HEK293 (cell line): Measurements from ENCODE around the gene KRT40.

Experiments used
- CTCF ChIA-PET: fragments of 350-600 bp; formaldehyde crosslinking; extraction: SDS; loops from one replicate; lab custom pipeline; 2021; ENCODE audit warnings: antibody characterized with exemption; lab: Yijun Ruan, JAX
- POLR2A ChIA-PET: fragments of 300-600 bp; formaldehyde crosslinking; extraction: SDS; loops from one replicate; lab custom pipeline; 2020; ENCODE audit warnings: antibody characterized with exemption, inconsistent platforms; lab: Yijun Ruan, JAX
- H3K27ac ChIP-seq: fragments of 200-500 bp; sonication (Bioruptor generic); 2 replicates; pipeline ENCODE4 v1.5.1; 2014; ENCODE audit warnings: low read depth, low read length, control low read depth, inconsistent platforms; ENCODE audit errors: extremely low read depth
- H3K36me3 ChIP-seq, 2 experiments: fragments of 200-500 bp in 1 of 2; sonication (Bioruptor generic) in 1 of 2; 1 replicate in 1 of 2; 2 replicates in 1 of 2; pipeline ENCODE4 v1.5.1; 2014 to 2017; ENCODE audit warnings: inconsistent platforms in 2 of 2, low read length in 2 of 2; ENCODE audit not compliant: control insufficient read depth in 2 of 2, insufficient read depth in 1 of 2
- H3K4me1 ChIP-seq: fragments of 200-500 bp; sonication (Bioruptor generic); 2 replicates; pipeline ENCODE4 v1.5.1; 2014; ENCODE audit warnings: mild to moderate bottlenecking, low read length, inconsistent platforms; ENCODE audit not compliant: control insufficient read depth, insufficient read depth
- H3K4me3 ChIP-seq: 2 replicates; pipeline ENCODE4 v1.5.1; 2011; ENCODE audit warnings: low read depth, mild to moderate bottlenecking, control low read depth, low read length, moderate library complexity
- H3K9me3 ChIP-seq: fragments of 200-500 bp; sonication (Bioruptor generic); 2 replicates; pipeline ENCODE4 v1.5.1; 2014; ENCODE audit warnings: low read depth, low read length, inconsistent platforms; ENCODE audit not compliant: control insufficient read depth, insufficient read depth
- ATF2 ChIP-seq: fragments of 450-650 bp; formaldehyde crosslinking; IDR thresholded peaks from 2 replicates; pipeline ENCODE4 v1.5.1; 2016; ENCODE audit warnings: missing biosample characterization, missing genetic modification characterization, low read depth
- EGR2 ChIP-seq: fragments of 450-650 bp; formaldehyde crosslinking; IDR thresholded peaks from 2 replicates; pipeline ENCODE4 v1.5.1; 2016; ENCODE audit warnings: low read depth, missing biosample characterization, missing genetic modification characterization
- FEZF1 ChIP-seq: fragments of 450-650 bp; formaldehyde crosslinking; IDR thresholded peaks from 2 replicates; pipeline ENCODE4 v1.5.1; 2016; ENCODE audit warnings: missing biosample characterization, missing genetic modification characterization
- GLIS2 ChIP-seq: fragments of 450-650 bp; formaldehyde crosslinking; IDR thresholded peaks from 2 replicates; pipeline ENCODE4 v1.5.1; 2016; ENCODE audit warnings: missing biosample characterization, missing genetic modification characterization
- PATZ1 ChIP-seq: fragments of 450-650 bp; formaldehyde crosslinking; IDR thresholded peaks from 2 replicates; pipeline ENCODE4 v1.5.1; 2016; ENCODE audit warnings: missing biosample characterization, missing genetic modification characterization
- PBX3 ChIP-seq: sonication (generic); formaldehyde crosslinking; IDR thresholded peaks from 2 replicates; pipeline ENCODE4 v1.8.1; 2022; ENCODE audit warnings: mild to moderate bottlenecking, moderate library complexity, missing genetic modification reagents
- ZBTB8A ChIP-seq: fragments of 450-650 bp; formaldehyde crosslinking; IDR thresholded peaks from 2 replicates; pipeline ENCODE4 v1.5.1; 2016; ENCODE audit warnings: missing biosample characterization, missing genetic modification characterization
- ZNF132 ChIP-seq: fragments of 450-650 bp; formaldehyde crosslinking; IDR thresholded peaks from 2 replicates; pipeline ENCODE4 v1.5.1; 2017; ENCODE audit warnings: missing biosample characterization, missing genetic modification characterization, borderline replicate concordance
- ZNF155 ChIP-seq: fragments of 450-650 bp; formaldehyde crosslinking; IDR thresholded peaks from 2 replicates; pipeline ENCODE4 v1.5.1; 2016; ENCODE audit warnings: missing biosample characterization, missing genetic modification characterization
- ZNF16 ChIP-seq: fragments of 450-650 bp; formaldehyde crosslinking; IDR thresholded peaks from 2 replicates; pipeline ENCODE4 v1.5.1; 2016; ENCODE audit warnings: low read depth, missing biosample characterization, missing genetic modification characterization
- ZNF175 ChIP-seq: fragments of 450-650 bp; formaldehyde crosslinking; IDR thresholded peaks from 2 replicates; pipeline ENCODE4 v1.5.1; 2016; ENCODE audit warnings: missing biosample characterization, missing genetic modification characterization
- ZNF391 ChIP-seq: fragments of 450-650 bp; formaldehyde crosslinking; IDR thresholded peaks from 2 replicates; pipeline ENCODE4 v1.5.1; 2016; ENCODE audit warnings: low read depth, missing biosample characterization, missing genetic modification characterization, borderline replicate concordance
- ZNF416 ChIP-seq: fragments of 450-650 bp; formaldehyde crosslinking; IDR thresholded peaks from 2 replicates; pipeline ENCODE4 v1.5.1; 2016; ENCODE audit warnings: missing biosample characterization, missing genetic modification characterization
- ZNF48 ChIP-seq: fragments of 450-650 bp; formaldehyde crosslinking; IDR thresholded peaks from 2 replicates; pipeline ENCODE4 v1.5.1; 2016; ENCODE audit warnings: missing biosample characterization, missing genetic modification characterization
- ZNF555 ChIP-seq: fragments of 450-650 bp; formaldehyde crosslinking; conservative IDR thresholded peaks from 2 replicates; pipeline ENCODE4 v1.5.1; 2017; ENCODE audit warnings: missing biosample characterization, mild to moderate bottlenecking, missing genetic modification characterization, inconsistent platforms
- ZNF561 ChIP-seq: fragments of 450-650 bp; IDR thresholded peaks from 2 replicates; pipeline ENCODE4 v1.5.1; 2018; ENCODE audit warnings: missing biosample characterization, missing genetic modification characterization, borderline replicate concordance
- ZNF600 ChIP-seq: fragments of 450-650 bp; formaldehyde crosslinking; IDR thresholded peaks from 2 replicates; pipeline ENCODE4 v1.5.1; 2016; ENCODE audit warnings: missing biosample characterization, missing genetic modification characterization
- ZNF621 ChIP-seq: fragments of 450-650 bp; formaldehyde crosslinking; IDR thresholded peaks from 2 replicates; pipeline ENCODE4 v1.5.1; 2017; ENCODE audit warnings: missing biosample characterization, missing genetic modification characterization
- ZNF626 ChIP-seq: fragments of 450-650 bp; sonication (Bioruptor Pico); formaldehyde crosslinking; IDR thresholded peaks from 2 replicates; pipeline ENCODE4 v1.5.1; 2018; ENCODE audit warnings: missing biosample characterization, missing genetic modification characterization, inconsistent platforms
- ZNF792 ChIP-seq: fragments of 450-650 bp; formaldehyde crosslinking; IDR thresholded peaks from 2 replicates; pipeline ENCODE4 v1.5.1; 2016; ENCODE audit warnings: missing biosample characterization, missing genetic modification characterization
- ZXDB ChIP-seq: fragments of 450-650 bp; formaldehyde crosslinking; IDR thresholded peaks from 2 replicates; pipeline ENCODE4 v1.5.1; 2016; ENCODE audit warnings: missing biosample characterization, missing genetic modification characterization
- TF ChIP-seq, protein P1 (sequence below): fragments of 450-650 bp; IDR thresholded peaks from 2 replicates; pipeline ENCODE4 v1.5.1; 2018; ENCODE audit warnings: missing biosample characterization, mild to moderate bottlenecking, missing genetic modification characterization
- TF ChIP-seq, protein P2 (sequence below): fragments of 450-650 bp; formaldehyde crosslinking; IDR thresholded peaks from 2 replicates; pipeline ENCODE4 v1.5.1; 2016; ENCODE audit warnings: missing biosample characterization, missing genetic modification characterization
- TF ChIP-seq, protein P3 (sequence below): fragments of 450-650 bp; formaldehyde crosslinking; IDR thresholded peaks from 2 replicates; pipeline ENCODE4 v1.5.1; 2016; ENCODE audit warnings: missing biosample characterization, missing genetic modification characterization
- TF ChIP-seq, protein P4 (sequence below): fragments of 450-650 bp; formaldehyde crosslinking; IDR thresholded peaks from 2 replicates; pipeline ENCODE4 v1.5.1; 2016; ENCODE audit warnings: missing biosample characterization, missing genetic modification characterization

Gene KRT40

DNA sequence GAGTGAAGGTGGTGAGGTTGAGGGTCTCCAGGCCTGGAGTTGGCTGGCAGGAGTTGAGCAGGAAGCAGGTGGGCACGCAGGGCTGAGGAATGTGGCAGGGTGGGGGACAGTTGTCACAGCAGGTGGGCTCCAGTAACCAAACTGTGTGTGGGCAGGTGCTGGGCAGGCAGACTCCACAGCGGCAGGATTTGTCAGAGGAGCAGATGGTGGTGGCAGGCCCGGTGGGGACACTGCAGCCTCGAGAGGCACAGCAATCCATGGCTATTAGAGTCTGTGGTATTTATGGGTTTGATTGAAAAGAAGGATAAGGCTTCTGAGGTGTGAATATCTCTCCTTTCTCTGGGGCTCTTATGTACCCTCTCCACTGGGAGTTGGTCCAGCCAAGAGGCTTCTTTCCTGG lies 9.7 kb upstream of the KRT40 start, which contains the start of gene KRTAP3-3 (continued):
- no peak for TF ChIP-seq ZNF555
- TF ChIP-seq, protein P1, sequence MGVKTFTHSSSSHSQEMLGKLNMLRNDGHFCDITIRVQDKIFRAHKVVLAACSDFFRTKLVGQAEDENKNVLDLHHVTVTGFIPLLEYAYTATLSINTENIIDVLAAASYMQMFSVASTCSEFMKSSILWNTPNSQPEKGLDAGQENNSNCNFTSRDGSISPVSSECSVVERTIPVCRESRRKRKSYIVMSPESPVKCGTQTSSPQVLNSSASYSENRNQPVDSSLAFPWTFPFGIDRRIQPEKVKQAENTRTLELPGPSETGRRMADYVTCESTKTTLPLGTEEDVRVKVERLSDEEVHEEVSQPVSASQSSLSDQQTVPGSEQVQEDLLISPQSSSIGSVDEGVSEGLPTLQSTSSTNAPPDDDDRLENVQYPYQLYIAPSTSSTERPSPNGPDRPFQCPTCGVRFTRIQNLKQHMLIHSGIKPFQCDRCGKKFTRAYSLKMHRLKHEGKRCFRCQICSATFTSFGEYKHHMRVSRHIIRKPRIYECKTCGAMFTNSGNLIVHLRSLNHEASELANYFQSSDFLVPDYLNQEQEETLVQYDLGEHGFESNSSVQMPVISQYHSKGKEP (tag by site-specific recombination), result no peak
- TF ChIP-seq ZNF391, result no peak
- TF ChIP-seq ZNF561 (tag by site-specific recombination), result no peak
- no peak for TF ChIP-seq ZBTB8A
- no peak for TF ChIP-seq PBX3
- TF ChIP-seq ZNF416 (tag by site-specific recombination), result no peak

GRCh38 chr17:40993084-40993483 lies 9.0 kb upstream of the KRT40 start:
- no peaks in the 10 kb centered on the region for H3K4me1 ChIP-seq
- ChIA-PET POLR2A (no interaction called here), CTCF (interaction anchor here (0.5 to 0.8 kb wide), 4 partner anchors 106 to 366 kb away, joined by 3 to 5 read pairs (median 4); no protein-coding TSS in a partner anchor)
- H3K4me3 ChIP-seq, result no peak overlapping the region
- TF ChIP-seq GLIS2 (tag by site-specific recombination) (no peak), ZXDB (tag by site-specific recombination) (no peak), ZNF792 (tag by site-specific recombination) (no peak), ZNF175 (tag by site-specific recombination) (no peak), PATZ1 (tag by site-specific recombination) (no peak), ZNF626 (no peak), ZNF621 (no peak), ZNF48 (no peak), ZNF132 (no peak), EGR2 (no peak), FEZF1 (no peak), ZNF155 (tag by site-specific recombination) (no peak), ATF2 (no peak), ZNF600 (tag by site-specific recombination) (no peak), ZNF16 (tag by site-specific recombination) (no peak)
- TF ChIP-seq, protein P2, sequence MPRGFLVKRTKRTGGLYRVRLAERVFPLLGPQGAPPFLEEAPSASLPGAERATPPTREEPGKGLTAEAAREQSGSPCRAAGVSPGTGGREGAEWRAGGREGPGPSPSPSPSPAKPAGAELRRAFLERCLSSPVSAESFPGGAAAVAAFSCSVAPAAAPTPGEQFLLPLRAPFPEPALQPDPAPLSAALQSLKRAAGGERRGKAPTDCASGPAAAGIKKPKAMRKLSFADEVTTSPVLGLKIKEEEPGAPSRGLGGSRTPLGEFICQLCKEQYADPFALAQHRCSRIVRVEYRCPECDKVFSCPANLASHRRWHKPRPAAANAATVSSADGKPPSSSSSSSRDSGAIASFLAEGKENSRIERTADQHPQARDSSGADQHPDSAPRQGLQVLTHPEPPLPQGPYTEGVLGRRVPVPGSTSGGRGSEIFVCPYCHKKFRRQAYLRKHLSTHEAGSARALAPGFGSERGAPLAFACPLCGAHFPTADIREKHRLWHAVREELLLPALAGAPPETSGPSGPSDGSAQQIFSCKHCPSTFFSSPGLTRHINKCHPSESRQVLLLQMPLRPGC (tag by site-specific recombination), result no peak
- TF ChIP-seq, protein P3, sequence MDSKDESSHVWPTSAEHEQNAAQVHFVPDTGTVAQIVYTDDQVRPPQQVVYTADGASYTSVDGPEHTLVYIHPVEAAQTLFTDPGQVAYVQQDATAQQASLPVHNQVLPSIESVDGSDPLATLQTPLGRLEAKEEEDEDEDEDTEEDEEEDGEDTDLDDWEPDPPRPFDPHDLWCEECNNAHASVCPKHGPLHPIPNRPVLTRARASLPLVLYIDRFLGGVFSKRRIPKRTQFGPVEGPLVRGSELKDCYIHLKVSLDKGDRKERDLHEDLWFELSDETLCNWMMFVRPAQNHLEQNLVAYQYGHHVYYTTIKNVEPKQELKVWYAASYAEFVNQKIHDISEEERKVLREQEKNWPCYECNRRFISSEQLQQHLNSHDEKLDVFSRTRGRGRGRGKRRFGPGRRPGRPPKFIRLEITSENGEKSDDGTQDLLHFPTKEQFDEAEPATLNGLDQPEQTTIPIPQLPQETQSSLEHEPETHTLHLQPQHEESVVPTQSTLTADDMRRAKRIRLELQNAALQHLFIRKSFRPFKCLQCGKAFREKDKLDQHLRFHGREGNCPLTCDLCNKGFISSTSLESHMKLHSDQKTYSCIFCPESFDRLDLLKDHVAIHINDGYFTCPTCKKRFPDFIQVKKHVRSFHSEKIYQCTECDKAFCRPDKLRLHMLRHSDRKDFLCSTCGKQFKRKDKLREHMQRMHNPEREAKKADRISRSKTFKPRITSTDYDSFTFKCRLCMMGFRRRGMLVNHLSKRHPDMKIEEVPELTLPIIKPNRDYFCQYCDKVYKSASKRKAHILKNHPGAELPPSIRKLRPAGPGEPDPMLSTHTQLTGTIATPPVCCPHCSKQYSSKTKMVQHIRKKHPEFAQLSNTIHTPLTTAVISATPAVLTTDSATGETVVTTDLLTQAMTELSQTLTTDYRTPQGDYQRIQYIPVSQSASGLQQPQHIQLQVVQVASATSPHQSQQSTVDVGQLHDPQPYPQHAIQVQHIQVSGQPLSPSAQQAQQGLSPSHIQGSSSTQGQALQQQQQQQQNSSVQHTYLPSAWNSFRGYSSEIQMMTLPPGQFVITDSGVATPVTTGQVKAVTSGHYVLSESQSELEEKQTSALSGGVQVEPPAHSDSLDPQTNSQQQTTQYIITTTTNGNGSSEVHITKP (tag by site-specific recombination), result no peak
- TF ChIP-seq, protein P4, sequence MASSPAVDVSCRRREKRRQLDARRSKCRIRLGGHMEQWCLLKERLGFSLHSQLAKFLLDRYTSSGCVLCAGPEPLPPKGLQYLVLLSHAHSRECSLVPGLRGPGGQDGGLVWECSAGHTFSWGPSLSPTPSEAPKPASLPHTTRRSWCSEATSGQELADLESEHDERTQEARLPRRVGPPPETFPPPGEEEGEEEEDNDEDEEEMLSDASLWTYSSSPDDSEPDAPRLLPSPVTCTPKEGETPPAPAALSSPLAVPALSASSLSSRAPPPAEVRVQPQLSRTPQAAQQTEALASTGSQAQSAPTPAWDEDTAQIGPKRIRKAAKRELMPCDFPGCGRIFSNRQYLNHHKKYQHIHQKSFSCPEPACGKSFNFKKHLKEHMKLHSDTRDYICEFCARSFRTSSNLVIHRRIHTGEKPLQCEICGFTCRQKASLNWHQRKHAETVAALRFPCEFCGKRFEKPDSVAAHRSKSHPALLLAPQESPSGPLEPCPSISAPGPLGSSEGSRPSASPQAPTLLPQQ (tag by site-specific recombination), result no peak
- H3K27ac ChIP-seq, result no peak overlapping the region
- H3K9me3 ChIP-seq, result no peaks in the 10 kb centered on the region
- no peaks in the 10 kb centered on the region for H3K36me3 ChIP-seq
